ENCODE data around the gene PPIE.

DNA sequence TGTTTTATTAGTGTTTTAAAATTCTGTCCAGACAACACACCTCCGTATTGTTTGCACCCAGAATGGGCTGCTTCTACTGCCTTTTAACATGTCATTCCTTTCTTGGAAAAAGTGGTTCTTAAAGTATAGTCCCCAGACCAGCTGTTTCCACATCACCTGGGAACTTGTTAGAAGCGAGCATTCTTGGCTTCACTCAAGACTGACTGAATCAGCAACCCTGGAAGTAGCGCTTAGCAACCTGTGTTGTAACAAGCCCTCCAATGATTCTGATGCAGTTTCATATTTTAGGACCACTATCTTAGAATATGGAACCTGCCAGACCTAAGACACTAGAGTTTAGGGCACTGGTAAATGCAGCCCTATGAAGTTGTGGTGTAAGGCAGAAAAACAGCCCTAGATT, 6.0 kb upstream of the PPIE start:
- no peak for TF ChIP-seq POLR2A (IDR thresholded peaks at IDR 0.05)
- TF ChIP-seq, protein P1, sequence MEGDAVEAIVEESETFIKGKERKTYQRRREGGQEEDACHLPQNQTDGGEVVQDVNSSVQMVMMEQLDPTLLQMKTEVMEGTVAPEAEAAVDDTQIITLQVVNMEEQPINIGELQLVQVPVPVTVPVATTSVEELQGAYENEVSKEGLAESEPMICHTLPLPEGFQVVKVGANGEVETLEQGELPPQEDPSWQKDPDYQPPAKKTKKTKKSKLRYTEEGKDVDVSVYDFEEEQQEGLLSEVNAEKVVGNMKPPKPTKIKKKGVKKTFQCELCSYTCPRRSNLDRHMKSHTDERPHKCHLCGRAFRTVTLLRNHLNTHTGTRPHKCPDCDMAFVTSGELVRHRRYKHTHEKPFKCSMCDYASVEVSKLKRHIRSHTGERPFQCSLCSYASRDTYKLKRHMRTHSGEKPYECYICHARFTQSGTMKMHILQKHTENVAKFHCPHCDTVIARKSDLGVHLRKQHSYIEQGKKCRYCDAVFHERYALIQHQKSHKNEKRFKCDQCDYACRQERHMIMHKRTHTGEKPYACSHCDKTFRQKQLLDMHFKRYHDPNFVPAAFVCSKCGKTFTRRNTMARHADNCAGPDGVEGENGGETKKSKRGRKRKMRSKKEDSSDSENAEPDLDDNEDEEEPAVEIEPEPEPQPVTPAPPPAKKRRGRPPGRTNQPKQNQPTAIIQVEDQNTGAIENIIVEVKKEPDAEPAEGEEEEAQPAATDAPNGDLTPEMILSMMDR (IDR thresholded peaks at IDR 0.05), result no peak

Measured in lower leg skin (tissue), 3 donors.